ENCODE results near the gene TMEM123. TPM values are rescaled to one million over a fixed set of nuclear protein-coding genes. Genes with fewer than 3 reads are reported as not detected.

TMEM123 gene
- total and polyA plus RNA-seq, 2 of the 8 experiments (the other 6 are each of a cell fraction or from before 2014, with no cell fraction given), result 75.5 to 80.1 TPM

DNA sequence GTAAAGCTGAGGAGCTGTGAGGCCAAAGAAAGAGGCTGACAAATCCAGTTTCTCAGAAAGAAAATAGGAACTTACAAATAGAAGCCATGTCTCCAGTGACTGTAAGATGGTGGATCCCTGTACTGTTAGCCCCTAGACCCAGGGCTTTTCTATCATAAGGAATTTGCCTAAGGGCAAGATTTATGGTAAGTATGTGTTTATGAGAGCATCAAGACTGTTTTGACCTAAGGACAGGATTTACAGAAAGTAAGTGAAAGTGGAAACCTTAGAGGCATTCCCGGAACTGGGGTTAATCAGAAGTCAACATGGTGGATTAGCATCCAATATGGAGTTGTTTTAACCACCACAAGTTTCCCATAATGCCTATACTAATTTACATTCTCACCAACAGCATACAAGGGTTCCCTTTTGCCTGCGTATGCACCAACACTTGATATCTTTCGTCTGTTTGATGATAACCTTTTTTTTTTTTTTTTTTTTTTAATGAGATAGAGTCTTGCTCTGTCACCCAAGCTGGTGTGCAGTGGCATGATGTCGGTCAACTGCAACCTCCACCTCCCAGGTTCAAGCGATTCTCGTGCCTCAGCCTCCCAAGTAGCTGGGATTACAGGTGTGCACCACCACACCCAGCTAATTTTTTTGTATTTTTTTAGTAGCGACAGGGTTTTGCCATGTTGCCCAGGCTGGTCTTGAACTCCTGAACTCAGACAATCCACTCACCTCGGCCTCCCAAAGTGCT lies 65.4 kb downstream of the TMEM123 start:
- WGBS, 2 experiments (ENCODE audit: extremely low coverage in 1 of 2, insufficient coverage in 1 of 2, insufficient read length in 1 of 2, insufficient replicate concordance in 2 of 2, low coverage in 1 of 2, low lambda C conversion rate in 2 of 2, missing lambda C conversion rate in 1 of 2), result 83% methylated on average over 8 of the region's 8 CpGs; no CpG with 5 or more reads in 1 of the 2 experiments
- H3K27me3 ChIP-seq (replicated peaks in 1 of 4; ENCODE audit: control insufficient read depth in 3 of 4, extremely low read depth in 1 of 4, insufficient read depth in 3 of 4, low read length in 3 of 4), result no peaks in the 10 kb centered on the region
- H2BK5ac ChIP-seq (ENCODE audit: low read depth, low read length), result no peak overlapping the region
- H3K18ac ChIP-seq (ENCODE audit: extremely low read depth, low read length), result no peak overlapping the region
- no peak overlapping the region for H2AK5ac ChIP-seq (ENCODE audit: low read depth, low read length)
- no peak overlapping the region for H3K56ac ChIP-seq (replicated peaks; ENCODE audit: insufficient read length, low read depth, low read length)
- no peak overlapping the region for H2BK15ac ChIP-seq (ENCODE audit: low read length)
- ChIA-PET POLR2A (ENCODE audit: partially characterized antibody) (no interaction called here), CTCF (ENCODE audit: partially characterized antibody) (no interaction called here)
- H3K27ac ChIP-seq (ENCODE audit: low read depth, low read length), result no peak overlapping the region
- H3K4me2 ChIP-seq (ENCODE audit: insufficient read depth in 1 of 2, low read depth in 2 of 2, low read length in 2 of 2), result no peak overlapping the region
- no peak overlapping the region for H3K14ac ChIP-seq (ENCODE audit: insufficient read length)
- no peak overlapping the region for H4K5ac ChIP-seq (ENCODE audit: insufficient read length, low read depth, low read length)
- H2AFZ ChIP-seq (ENCODE audit: low read length), result no peak overlapping the region
- H3K79me1 ChIP-seq (ENCODE audit: low read depth, low read length), result no peaks in the 10 kb centered on the region
- H3K4ac ChIP-seq (replicated peaks; ENCODE audit: insufficient read length, low read depth, low read length), result no peak overlapping the region
- H2BK12ac ChIP-seq (ENCODE audit: low read depth, low read length), result no peak overlapping the region
- no peaks in the 10 kb centered on the region for H3K23me2 ChIP-seq (ENCODE audit: low read depth, low read length)
- H3K4me3 ChIP-seq (ENCODE audit: extremely low read depth in 1 of 4, insufficient read depth in 2 of 4, low read depth in 3 of 4, low read length in 4 of 4), result no peak overlapping the region
- no peak for FAIRE-seq
- no peak for DNase-seq (ENCODE audit: low read depth in 1 of 2, low spot score in 2 of 2)
- no peak overlapping the region for H3K23ac ChIP-seq (ENCODE audit: insufficient read length)
- no peaks in the 10 kb centered on the region for H3K4me1 ChIP-seq (replicated peaks in 1 of 4; ENCODE audit: control insufficient read depth in 3 of 4, insufficient read depth in 4 of 4, low read length in 3 of 4)
- no peaks in the 10 kb centered on the region for H3K9me3 ChIP-seq (ENCODE audit: insufficient read depth in 2 of 2, low read depth in 1 of 2, low read length in 1 of 2)
- no peaks in the 10 kb centered on the region for H4K20me1 ChIP-seq (replicated peaks in 1 of 2; ENCODE audit: control insufficient read depth in 1 of 2, insufficient read depth in 2 of 2, low read length in 2 of 2)
- H2BK20ac ChIP-seq (ENCODE audit: low read length), result no peak overlapping the region
- no peak overlapping the region for H4K8ac ChIP-seq (ENCODE audit: extremely low read depth, insufficient read depth, low read length)
- H3K79me2 ChIP-seq (ENCODE audit: control insufficient read depth in 1 of 2, insufficient read depth in 2 of 2, low read length in 2 of 2), result no peaks in the 10 kb centered on the region
- no peak overlapping the region for H2BK120ac ChIP-seq (replicated peaks; ENCODE audit: low read depth, low read length)
- TF ChIP-seq BCL11A (IDR thresholded peaks at IDR 0.05; ENCODE audit: low read depth in 2 of 2, low read length in 2 of 2), result no peak
- peaks cover 0 to 4% (median 0%) of the 10 kb centered on the region in 4 experiments; a peak in 2 of 8 replicates for H3K36me3 ChIP-seq (ENCODE audit: control insufficient read depth in 2 of 4, insufficient read depth in 4 of 4, low read length in 3 of 4)
- no peak overlapping the region for H4K91ac ChIP-seq (replicated peaks; ENCODE audit: insufficient read length, low read length)
- no peak overlapping the region for H3K9ac ChIP-seq (replicated peaks in 1 of 4; ENCODE audit: extremely low read depth in 1 of 4, low read depth in 3 of 4, low read length in 3 of 4)
